GM12878 (cell line): ENCODE results near the gene TRAPPC12. TPM values are rescaled to one million over a fixed set of nuclear protein-coding genes. Genes with fewer than 3 reads are reported as not detected.
A peak's percentile ranks its signal among the peaks of the same experiment; 100 is the strongest.

Source experiments
- ATAC-seq: fragments of 200-7000 bp; cut with Tn5 transposase; 3 replicates; pipeline ENCODE4 v1.9.1; 2020; ENCODE audit warnings: mild to moderate bottlenecking, moderate library complexity
- BruUV-seq: library from RNA; stranded (reverse); fragments of 400-500 nt; replicated peaks from 2 replicates; lab custom pipeline; 2021; lab: Mats Ljungman, UMichigan
- CTCF ChIA-PET: fragments of 300-600 bp; sonication (Branson Sonifier 250); formaldehyde crosslinking; extraction: SDS; loops from one replicate; lab custom pipeline; 2021; ENCODE audit warnings: inconsistent platforms; lab: Yijun Ruan, JAX
- POLR2A ChIA-PET: fragments of 350-600 bp; formaldehyde crosslinking; extraction: SDS; loops from one replicate; lab custom pipeline; 2021; ENCODE audit warnings: inconsistent platforms; lab: Charles Lee
- RAD21 ChIA-PET: fragments of 300-600 bp; sonication (Branson Sonifier 250); formaldehyde crosslinking; loops from one replicate; lab custom pipeline; 2023; ENCODE audit warnings: antibody characterized with exemption; ENCODE audit not compliant: unreplicated experiment; lab: Charles Lee
- SMC1A ChIA-PET: fragments of 300-600 bp; sonication (Branson Sonifier 250); formaldehyde crosslinking; loops from one replicate; lab custom pipeline; 2023; ENCODE audit not compliant: unreplicated experiment, uncharacterized antibody; lab: Charles Lee
- DNase-seq: peaks from one replicate; pipeline ENCODE4 v3.0.0-alpha.2; 2011; ENCODE audit warnings: low read depth, low spot score
- FAIRE-seq: peaks from 3 replicates; lab custom pipeline; 2011; peaks lifted over from hg19 to GRCh38; lab: Jason Lieb, UNC
- H2AFZ ChIP-seq: 2 replicates; pipeline ENCODE4 v1.6.0; 2011; ENCODE audit warnings: low read depth, low read length, control low read depth; ENCODE audit not compliant: control insufficient read depth
- H3K27ac ChIP-seq: 2 replicates; pipeline ENCODE4 v1.5.1; 2011; ENCODE audit warnings: control low read depth; ENCODE audit not compliant: control insufficient read depth, insufficient read depth
- H3K27me3 ChIP-seq, 2 experiments: replicated peaks in 1 of 2; 2 replicates each; pipeline versions ENCODE4 v1.6.0 to v1.6.1; 2011; ENCODE audit warnings: low read length in 1 of 2; ENCODE audit not compliant: control insufficient read depth in 2 of 2, insufficient read depth in 2 of 2
- H3K36me3 ChIP-seq, 2 experiments: 2 replicates each; pipeline ENCODE4 v1.5.1; 2011; ENCODE audit warnings: low read length in 1 of 2; ENCODE audit not compliant: control insufficient read depth in 2 of 2, insufficient read depth in 2 of 2
- H3K4me1 ChIP-seq: 2 replicates; pipeline ENCODE4 v1.6.1; 2011; ENCODE audit warnings: mild to moderate bottlenecking, low read length, moderate library complexity, mixed read lengths; ENCODE audit not compliant: control insufficient read depth, insufficient read depth
- H3K4me2 ChIP-seq: 2 replicates; pipeline ENCODE4 v1.6.0; 2011; ENCODE audit warnings: control low read depth; ENCODE audit not compliant: control insufficient read depth, insufficient read depth
- H3K4me3 ChIP-seq: fragments of 200-600 bp; sonication (generic); 2 replicates; pipeline ENCODE4 v1.5.1; 2016
- H3K79me2 ChIP-seq: 2 replicates; pipeline ENCODE4 v1.6.0; 2011; ENCODE audit warnings: low read length; ENCODE audit not compliant: control insufficient read depth, insufficient read depth
- H3K9ac ChIP-seq: 2 replicates; pipeline ENCODE4 v1.8.0; 2011; ENCODE audit warnings: low read length, control low read depth, mixed read lengths; ENCODE audit not compliant: control insufficient read depth, insufficient read depth
- H3K9me3 ChIP-seq: replicated peaks from 3 replicates; pipeline ENCODE4 v1.5.1; 2011; ENCODE audit warnings: mild to moderate bottlenecking, low read length; ENCODE audit not compliant: control insufficient read depth, insufficient read depth
- H4K20me1 ChIP-seq: 2 replicates; pipeline ENCODE4 v1.6.0; 2011; ENCODE audit not compliant: control insufficient read depth, insufficient read depth
- EED ChIP-seq: sonication (generic); IDR thresholded peaks from 2 replicates; pipeline ENCODE4 v1.6.1; 2016; ENCODE audit warnings: antibody characterized with exemption, low read depth
- HDGF ChIP-seq: fragments of 450-650 bp; IDR thresholded peaks from 2 replicates; pipeline ENCODE4 v1.6.1; 2016; ENCODE audit warnings: antibody characterized with exemption
- IKZF2 ChIP-seq, 2 experiments: fragments of 450-650 bp; IDR thresholded peaks; 2 replicates each; pipeline ENCODE4 v1.6.1; 2017; ENCODE audit warnings: mild to moderate bottlenecking in 2 of 2, moderate library complexity in 2 of 2
- IRF4 ChIP-seq: IDR thresholded peaks from 2 replicates; pipeline ENCODE4 v1.6.1; 2011; ENCODE audit warnings: low read depth, low read length
- RAD21 ChIP-seq: IDR thresholded peaks from 2 replicates; pipeline ENCODE4 v1.6.1; 2011; ENCODE audit warnings: mild to moderate bottlenecking, low read depth, low read length, moderate library complexity; ENCODE audit not compliant: insufficient read depth
- SMC3 ChIP-seq: IDR thresholded peaks from 2 replicates; pipeline ENCODE4 v1.6.1; 2011; ENCODE audit warnings: low read length, improper control_type of control experiment, borderline replicate concordance
- YY1 ChIP-seq: IDR thresholded peaks from 2 replicates; pipeline ENCODE4 v1.6.1; 2011; ENCODE audit warnings: low read depth, mild to moderate bottlenecking, low read length
- ZNF274 ChIP-seq: IDR thresholded peaks from one replicate; pipeline ENCODE4 v1.8.0; 2011; ENCODE audit not compliant: insufficient read length, insufficient read depth
- WGBS: methylation state at CpG from one replicate; pipeline ENCODE4 v1.1.6; 2016; ENCODE audit warnings: low lambda C conversion rate; ENCODE audit not compliant: insufficient replicate concordance, insufficient coverage; ENCODE audit errors: missing lambda C conversion rate; 5-methylcytosine and 5-hydroxymethylcytosine counted together
- in situ Hi-C: fragments of 300-500 bp; cut with MboI; formaldehyde crosslinking; loops from 9 replicates; pipeline ENCODE4 v1.14.3; 2018; ENCODE audit warnings: mixed read lengths
- intact Hi-C: fragments of 100-400 bp; cut with micrococcal nuclease; formaldehyde crosslinking; loops from one replicate; pipeline ENCODE4 v1.14.2; 2022; ENCODE audit not compliant: unreplicated experiment
- polyA plus RNA-seq, 11 experiments: library from polyadenylated mRNA; depleted of rRNA in 4 of 11; unstranded in 6 of 11; stranded (reverse) in 5 of 11; fragments of >200 nt; fragmentation: Nextera tagmentation in 4 of 11; fragmentation: Illumina TruSeq in 1 of 11; extraction: Ambion mirVana in 4 of 11; extraction: Trizol in 1 of 11; gene quantifications; 1 replicate in 1 of 11; 2 replicates in 10 of 11; pipeline versions ENCODE4 v1.2.1 to v1.2.3, GENCODE V29; 2011 to 2016; ENCODE audit warnings: inconsistent platforms in 2 of 11, missing spikeins in 2 of 11, low read depth in 1 of 11
- total RNA-seq, 4 experiments: library from RNA; depleted of rRNA in 3 of 4; stranded (reverse); fragments of >200 nt in 3 of 4; fragmentation: Illumina TruSeq in 1 of 4; extraction: Trizol in 1 of 4; gene quantifications; 2 replicates each; pipeline versions ENCODE4 v1.2.1 to v1.2.3, GENCODE V29; 2013 to 2021
- TF ChIP-seq, protein P1 (sequence below), 3 experiments: IDR thresholded peaks in 2 of 3; conservative IDR thresholded peaks in 1 of 3; 2 replicates each; pipeline ENCODE4 v1.5.1; 2011; ENCODE audit warnings: low read depth in 3 of 3, low read length in 3 of 3, mild to moderate bottlenecking in 3 of 3, control low read depth in 2 of 3, moderate library complexity in 2 of 3, inconsistent platforms in 1 of 3, mixed read lengths in 1 of 3; ENCODE audit not compliant: control insufficient read depth in 2 of 3, insufficient read depth in 1 of 3; ENCODE audit errors: extremely low read depth in 1 of 3
- TF ChIP-seq, protein P2 (sequence below): fragments of 450-650 bp; conservative IDR thresholded peaks from 2 replicates; pipeline ENCODE4 v1.6.1; 2017; ENCODE audit warnings: mild to moderate bottlenecking, moderate library complexity
- TF ChIP-seq, protein P3 (sequence below): fragments of 450-650 bp; IDR thresholded peaks from 2 replicates; pipeline ENCODE4 v1.6.1; 2016; ENCODE audit warnings: mild to moderate bottlenecking, moderate library complexity, borderline replicate concordance
- TF ChIP-seq, protein P4 (sequence below): fragments of 450-650 bp; IDR thresholded peaks from 2 replicates; pipeline ENCODE4 v1.6.1; 2017; ENCODE audit warnings: mild to moderate bottlenecking

The TRAPPC12 gene
- total and polyA plus RNA-seq, 10 of the 15 experiments (the other 5 are each of a cell fraction or from before 2014, with no cell fraction given), result 8.6 to 77.1 (median 37.4) TPM

DNA sequence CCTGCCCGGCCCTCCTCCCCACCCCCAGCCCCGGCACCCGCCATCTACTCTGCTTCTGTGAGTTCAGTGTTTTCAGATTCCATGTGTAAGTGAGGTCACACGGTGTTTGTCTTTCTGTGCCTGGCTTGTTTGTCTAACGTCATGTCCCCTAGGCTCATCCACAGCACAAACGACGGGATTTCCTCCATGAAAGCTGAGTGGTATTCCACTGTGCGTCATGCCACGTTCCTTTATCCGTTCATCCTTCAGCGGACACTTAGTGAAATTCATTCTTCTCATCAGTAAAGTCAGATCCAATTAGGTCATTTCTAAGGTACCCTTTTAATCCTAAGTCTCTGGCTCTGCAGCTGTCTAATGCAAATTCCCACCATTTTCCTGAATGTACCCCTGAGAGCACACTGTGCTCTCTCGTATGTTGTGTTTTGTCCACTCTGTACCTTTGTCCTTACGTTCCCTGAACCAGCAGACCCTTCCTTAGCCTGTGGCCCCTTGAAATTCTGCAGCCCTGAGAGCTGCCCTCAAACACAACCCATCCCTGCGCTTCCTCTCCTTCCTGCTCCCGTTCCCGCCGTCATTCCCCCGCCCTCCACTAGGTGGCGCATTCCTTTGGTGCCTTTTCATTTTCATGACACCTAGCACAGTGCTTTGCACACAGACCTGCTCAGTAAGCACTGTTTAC is 44.1 kb downstream of the TRAPPC12 start:
- peak; percentile 89 for ATAC-seq
- POLR2A ChIA-PET, result interaction anchor here (1.4 kb wide), 1 partner anchor 201 kb away, joined by 3 read pairs; no protein-coding TSS in a partner anchor

More for the DNA sequence above, 44.1 kb downstream of the TRAPPC12 start:
- Histone ChIP-seq H3K27me3 (no peaks in the 10 kb centered on the region), H2AFZ (no peak overlapping the region), H3K4me2 (no peak overlapping the region), H3K79me2 (no peaks in the 10 kb centered on the region), H3K36me3 (peaks cover 5 to 31% of the 10 kb centered on the region in 2 experiments), H4K20me1 (no peaks in the 10 kb centered on the region), H3K4me1 (peaks cover 12% of the 10 kb centered on the region), H3K9me3 (no peaks in the 10 kb centered on the region; the same call in 2 of the 3 replicates), H3K9ac (no peak overlapping the region), H3K4me3 (no peak overlapping the region), H3K27ac (no peak overlapping the region)
- DNase-seq (peak; percentile 8), FAIRE-seq (peak; percentile 35)
- TF ChIP-seq, protein P1, sequence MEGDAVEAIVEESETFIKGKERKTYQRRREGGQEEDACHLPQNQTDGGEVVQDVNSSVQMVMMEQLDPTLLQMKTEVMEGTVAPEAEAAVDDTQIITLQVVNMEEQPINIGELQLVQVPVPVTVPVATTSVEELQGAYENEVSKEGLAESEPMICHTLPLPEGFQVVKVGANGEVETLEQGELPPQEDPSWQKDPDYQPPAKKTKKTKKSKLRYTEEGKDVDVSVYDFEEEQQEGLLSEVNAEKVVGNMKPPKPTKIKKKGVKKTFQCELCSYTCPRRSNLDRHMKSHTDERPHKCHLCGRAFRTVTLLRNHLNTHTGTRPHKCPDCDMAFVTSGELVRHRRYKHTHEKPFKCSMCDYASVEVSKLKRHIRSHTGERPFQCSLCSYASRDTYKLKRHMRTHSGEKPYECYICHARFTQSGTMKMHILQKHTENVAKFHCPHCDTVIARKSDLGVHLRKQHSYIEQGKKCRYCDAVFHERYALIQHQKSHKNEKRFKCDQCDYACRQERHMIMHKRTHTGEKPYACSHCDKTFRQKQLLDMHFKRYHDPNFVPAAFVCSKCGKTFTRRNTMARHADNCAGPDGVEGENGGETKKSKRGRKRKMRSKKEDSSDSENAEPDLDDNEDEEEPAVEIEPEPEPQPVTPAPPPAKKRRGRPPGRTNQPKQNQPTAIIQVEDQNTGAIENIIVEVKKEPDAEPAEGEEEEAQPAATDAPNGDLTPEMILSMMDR (IDR thresholded peaks at IDR 0.05 in 2 of 3, conservative IDR thresholded peaks at IDR 0.05 in 1 of 3; ENCODE audit: control insufficient read depth in 2 of 3, extremely low read depth in 1 of 3, insufficient read depth in 1 of 3, low read depth in 3 of 3, low read length in 3 of 3), result peak; percentile 77 to 99 (median 98)
- TF ChIP-seq EED (peak; percentile 41), IKZF2 (IDR thresholded peaks at IDR 0.05) (peak in 1 of 2 experiments; percentile 26; a peak in 2 of 4 replicates), ZNF274 (no peak), SMC3 (peak; percentile 66; the same call in 1 of the 2 replicates), YY1 (0 out of 2 replicates have a peak, but pooled peaks have one; percentile 36), HDGF (peak; percentile 79), IRF4 (0 out of 2 replicates have a peak, but pooled peaks have one; percentile 13), RAD21 (peak; percentile 53)
- TF ChIP-seq, protein P2, sequence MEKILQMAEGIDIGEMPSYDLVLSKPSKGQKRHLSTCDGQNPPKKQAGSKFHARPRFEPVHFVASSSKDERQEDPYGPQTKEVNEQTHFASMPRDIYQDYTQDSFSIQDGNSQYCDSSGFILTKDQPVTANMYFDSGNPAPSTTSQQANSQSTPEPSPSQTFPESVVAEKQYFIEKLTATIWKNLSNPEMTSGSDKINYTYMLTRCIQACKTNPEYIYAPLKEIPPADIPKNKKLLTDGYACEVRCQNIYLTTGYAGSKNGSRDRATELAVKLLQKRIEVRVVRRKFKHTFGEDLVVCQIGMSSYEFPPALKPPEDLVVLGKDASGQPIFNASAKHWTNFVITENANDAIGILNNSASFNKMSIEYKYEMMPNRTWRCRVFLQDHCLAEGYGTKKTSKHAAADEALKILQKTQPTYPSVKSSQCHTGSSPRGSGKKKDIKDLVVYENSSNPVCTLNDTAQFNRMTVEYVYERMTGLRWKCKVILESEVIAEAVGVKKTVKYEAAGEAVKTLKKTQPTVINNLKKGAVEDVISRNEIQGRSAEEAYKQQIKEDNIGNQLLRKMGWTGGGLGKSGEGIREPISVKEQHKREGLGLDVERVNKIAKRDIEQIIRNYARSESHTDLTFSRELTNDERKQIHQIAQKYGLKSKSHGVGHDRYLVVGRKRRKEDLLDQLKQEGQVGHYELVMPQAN, result no peak
- TF ChIP-seq, protein P3, sequence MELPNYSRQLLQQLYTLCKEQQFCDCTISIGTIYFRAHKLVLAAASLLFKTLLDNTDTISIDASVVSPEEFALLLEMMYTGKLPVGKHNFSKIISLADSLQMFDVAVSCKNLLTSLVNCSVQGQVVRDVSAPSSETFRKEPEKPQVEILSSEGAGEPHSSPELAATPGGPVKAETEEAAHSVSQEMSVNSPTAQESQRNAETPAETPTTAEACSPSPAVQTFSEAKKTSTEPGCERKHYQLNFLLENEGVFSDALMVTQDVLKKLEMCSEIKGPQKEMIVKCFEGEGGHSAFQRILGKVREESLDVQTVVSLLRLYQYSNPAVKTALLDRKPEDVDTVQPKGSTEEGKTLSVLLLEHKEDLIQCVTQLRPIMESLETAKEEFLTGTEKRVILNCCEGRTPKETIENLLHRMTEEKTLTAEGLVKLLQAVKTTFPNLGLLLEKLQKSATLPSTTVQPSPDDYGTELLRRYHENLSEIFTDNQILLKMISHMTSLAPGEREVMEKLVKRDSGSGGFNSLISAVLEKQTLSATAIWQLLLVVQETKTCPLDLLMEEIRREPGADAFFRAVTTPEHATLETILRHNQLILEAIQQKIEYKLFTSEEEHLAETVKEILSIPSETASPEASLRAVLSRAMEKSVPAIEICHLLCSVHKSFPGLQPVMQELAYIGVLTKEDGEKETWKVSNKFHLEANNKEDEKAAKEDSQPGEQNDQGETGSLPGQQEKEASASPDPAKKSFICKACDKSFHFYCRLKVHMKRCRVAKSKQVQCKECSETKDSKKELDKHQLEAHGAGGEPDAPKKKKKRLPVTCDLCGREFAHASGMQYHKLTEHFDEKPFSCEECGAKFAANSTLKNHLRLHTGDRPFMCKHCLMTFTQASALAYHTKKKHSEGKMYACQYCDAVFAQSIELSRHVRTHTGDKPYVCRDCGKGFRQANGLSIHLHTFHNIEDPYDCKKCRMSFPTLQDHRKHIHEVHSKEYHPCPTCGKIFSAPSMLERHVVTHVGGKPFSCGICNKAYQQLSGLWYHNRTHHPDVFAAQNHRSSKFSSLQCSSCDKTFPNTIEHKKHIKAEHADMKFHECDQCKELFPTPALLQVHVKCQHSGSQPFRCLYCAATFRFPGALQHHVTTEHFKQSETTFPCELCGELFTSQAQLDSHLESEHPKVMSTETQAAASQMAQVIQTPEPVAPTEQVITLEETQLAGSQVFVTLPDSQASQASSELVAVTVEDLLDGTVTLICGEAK, result no peak
- TF ChIP-seq, protein P4, sequence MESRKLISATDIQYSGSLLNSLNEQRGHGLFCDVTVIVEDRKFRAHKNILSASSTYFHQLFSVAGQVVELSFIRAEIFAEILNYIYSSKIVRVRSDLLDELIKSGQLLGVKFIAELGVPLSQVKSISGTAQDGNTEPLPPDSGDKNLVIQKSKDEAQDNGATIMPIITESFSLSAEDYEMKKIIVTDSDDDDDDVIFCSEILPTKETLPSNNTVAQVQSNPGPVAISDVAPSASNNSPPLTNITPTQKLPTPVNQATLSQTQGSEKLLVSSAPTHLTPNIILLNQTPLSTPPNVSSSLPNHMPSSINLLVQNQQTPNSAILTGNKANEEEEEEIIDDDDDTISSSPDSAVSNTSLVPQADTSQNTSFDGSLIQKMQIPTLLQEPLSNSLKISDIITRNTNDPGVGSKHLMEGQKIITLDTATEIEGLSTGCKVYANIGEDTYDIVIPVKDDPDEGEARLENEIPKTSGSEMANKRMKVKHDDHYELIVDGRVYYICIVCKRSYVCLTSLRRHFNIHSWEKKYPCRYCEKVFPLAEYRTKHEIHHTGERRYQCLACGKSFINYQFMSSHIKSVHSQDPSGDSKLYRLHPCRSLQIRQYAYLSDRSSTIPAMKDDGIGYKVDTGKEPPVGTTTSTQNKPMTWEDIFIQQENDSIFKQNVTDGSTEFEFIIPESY, result 0 out of 2 replicates have a peak, but pooled peaks have one; percentile 22
- ChIA-PET CTCF (interaction anchor here (0.6 to 3.5 kb wide), 28 partner anchors 10 to 271 kb away, joined by 3 to 46 read pairs (median 5); partner anchors contain the start of genes EIPR1 and TRAPPC12), SMC1A (interaction anchor here (0.6 to 4.6 kb wide), 11 partner anchors 10 to 228 kb away, joined by 3 to 28 read pairs (median 8); partner anchors contain the start of gene RNASEH1), RAD21 (interaction anchor here (1.3 to 2.8 kb wide), 6 partner anchors 19 to 229 kb away, joined by 4 to 21 read pairs (median 6); partner anchors contain the start of genes RNASEH1 and TRAPPC12)
- no TSS peak for BruUV-seq
- in situ Hi-C loops (no loop called here), intact Hi-C loops (loop anchor here (1.0 kb wide), 2 partner anchors 39 to 228 kb away; no protein-coding TSS in a partner anchor)
- WGBS, result 65% methylated on average over 19 of the region's 19 CpGs
